Hepatocyte (in vitro differentiated cells): ENCODE measurements around the gene C19orf67.

Experiments used
- CTCF ChIP-seq: fragments of 200-600 bp; sonication (generic); IDR thresholded peaks from 2 replicates; pipeline ENCODE4 v1.5.1; 2016; ENCODE audit warnings: antibody characterized with exemption, mild to moderate bottlenecking; ENCODE audit not compliant: poor library complexity
- EZH2 ChIP-seq: fragments of 200-600 bp; sonication (generic); IDR thresholded peaks from 2 replicates; pipeline ENCODE4 v1.6.1; 2016; ENCODE audit warnings: antibody characterized with exemption, mild to moderate bottlenecking, borderline replicate concordance
- EZH2phosphoT487 ChIP-seq: fragments of 200-600 bp; sonication (generic); IDR thresholded peaks from one replicate; pipeline ENCODE4 v1.6.1; 2018; ENCODE audit warnings: antibody characterized with exemption, mild to moderate bottlenecking, low read depth, moderate library complexity; ENCODE audit not compliant: unreplicated experiment, severe bottlenecking

DNA sequence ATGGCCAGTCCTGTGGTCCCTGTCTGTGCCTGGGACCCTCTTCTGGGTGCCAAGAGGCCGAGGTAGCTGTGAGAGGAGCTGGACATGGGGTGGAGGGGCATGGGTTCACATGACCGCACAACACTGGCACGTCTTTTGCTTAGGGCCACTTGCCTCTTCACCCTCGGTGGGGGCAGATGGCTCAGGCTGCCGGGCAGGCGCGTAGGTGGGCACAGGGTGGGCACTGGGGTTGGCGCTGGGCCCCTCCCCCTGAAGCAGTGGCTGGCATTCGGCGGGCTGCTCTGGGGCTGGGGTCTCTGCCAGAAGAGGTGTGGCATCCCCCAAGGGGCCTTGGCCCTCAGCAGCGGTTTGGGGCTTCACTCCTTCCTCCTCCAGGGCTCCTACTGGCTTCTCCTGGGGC is 32.1 kb downstream of the C19orf67 start:
- TF ChIP-seq CTCF (no peak), EZH2phosphoT487 (no peak), EZH2 (no peak)
